Endothelial cell of umbilical vein (primary cell): ENCODE data around the gene MPC2. TPM values are rescaled to one million over a fixed set of nuclear protein-coding genes. Genes with fewer than 3 reads are reported as not detected.

Source experiments
- BruUV-seq: library from RNA; stranded (reverse); fragments of 400-500 nt; replicated peaks from 2 replicates; lab custom pipeline; 2021; lab: Mats Ljungman, UMichigan
- CTCF ChIA-PET: fragments of 300-600, 350-600 bp; sonication (Branson Sonifier 250); formaldehyde crosslinking; loops from one replicate; lab custom pipeline; 2021; ENCODE audit warnings: antibody characterized with exemption, inconsistent platforms; lab: Charles Lee
- POLR2A ChIA-PET: fragments of 300-600, 350-600 bp; sonication (Branson Sonifier 250); formaldehyde crosslinking; loops from one replicate; lab custom pipeline; 2021; ENCODE audit warnings: antibody characterized with exemption, inconsistent platforms; lab: Charles Lee
- DNase-seq: peaks from one replicate; pipeline ENCODE4 v3.0.0-alpha.2; 2011; ENCODE audit warnings: low read depth, low spot score
- FAIRE-seq: peaks from 2 replicates; lab custom pipeline; 2011; peaks lifted over from hg19 to GRCh38; lab: Jason Lieb, UNC
- H2AFZ ChIP-seq: 2 replicates; pipeline ENCODE4 v1.6.0; 2012; ENCODE audit warnings: low read depth, low read length, control low read depth, inconsistent platforms
- H3K27ac ChIP-seq: 2 replicates; pipeline ENCODE4 v1.5.1; 2011; ENCODE audit warnings: low read depth, mild to moderate bottlenecking, control low read depth, low read length, moderate library complexity; ENCODE audit not compliant: insufficient read depth
- H3K27me3 ChIP-seq, 2 experiments: 2 replicates each; pipeline versions ENCODE4 v1.6.0 to v1.6.1; 2011; ENCODE audit warnings: low read length in 2 of 2, mixed read lengths in 1 of 2; ENCODE audit not compliant: control insufficient read depth in 2 of 2, insufficient read depth in 2 of 2
- H3K36me3 ChIP-seq, 2 experiments: 2 replicates in 1 of 2; 3 replicates in 1 of 2; pipeline ENCODE4 v1.5.1; 2011; ENCODE audit warnings: low read length in 2 of 2, mild to moderate bottlenecking in 1 of 2, moderate library complexity in 1 of 2; ENCODE audit not compliant: control insufficient read depth in 2 of 2, insufficient read depth in 2 of 2; ENCODE audit errors: extremely low read depth in 1 of 2
- H3K4me1 ChIP-seq: 3 replicates; pipeline ENCODE4 v1.5.1; 2011; ENCODE audit warnings: mild to moderate bottlenecking, low read length; ENCODE audit not compliant: control insufficient read depth, insufficient read depth; ENCODE audit errors: extremely low read depth
- H3K4me2 ChIP-seq: 2 replicates; pipeline ENCODE4 v1.6.1; 2011; ENCODE audit warnings: low read length, control low read depth, mixed read lengths; ENCODE audit not compliant: insufficient read depth
- H3K4me3 ChIP-seq, 3 experiments: fragments of 200-600 bp in 1 of 3; sonication (generic), shearing (Covaris generic) in 1 of 3; replicated peaks in 1 of 3; 2 replicates each; pipeline ENCODE4 v1.5.1; 2011 to 2016; ENCODE audit warnings: control low read depth in 3 of 3, low read length in 3 of 3, mild to moderate bottlenecking in 2 of 3, inconsistent platforms in 1 of 3, low read depth in 1 of 3, moderate library complexity in 1 of 3; ENCODE audit not compliant: insufficient read depth in 1 of 3
- H3K79me2 ChIP-seq: 2 replicates; pipeline ENCODE4 v1.6.0; 2012; ENCODE audit warnings: low read length, inconsistent platforms; ENCODE audit not compliant: control insufficient read depth, insufficient read depth
- H3K9ac ChIP-seq: replicated peaks from 2 replicates; pipeline ENCODE3; 2011; ENCODE audit warnings: low read length, control low read depth; ENCODE audit not compliant: insufficient read depth; ENCODE audit errors: extremely low read depth
- H3K9me1 ChIP-seq: replicated peaks from 3 replicates; pipeline ENCODE4 v1.6.0; 2011; ENCODE audit warnings: mild to moderate bottlenecking, low read length; ENCODE audit not compliant: control insufficient read depth, insufficient read depth; ENCODE audit errors: extremely low read depth
- H3K9me3 ChIP-seq: replicated peaks from 2 replicates; pipeline ENCODE4 v1.5.1; 2012; ENCODE audit warnings: low read length, inconsistent platforms; ENCODE audit not compliant: control insufficient read depth, insufficient read depth
- H4K20me1 ChIP-seq: replicated peaks from 2 replicates; pipeline ENCODE3; 2011; ENCODE audit warnings: mild to moderate bottlenecking, low read length; ENCODE audit not compliant: control insufficient read depth, insufficient read depth; ENCODE audit errors: extremely low read depth
- CTCF ChIP-seq, 2 donors: IDR thresholded peaks; 1 replicate in 1 of 2; 2 replicates in 1 of 2; pipeline ENCODE4 v1.5.1; 2011; ENCODE audit warnings: low read length in 2 of 2, mild to moderate bottlenecking in 2 of 2, moderate library complexity in 2 of 2, control low read depth in 1 of 2, inconsistent platforms in 1 of 2, low read depth in 1 of 2; ENCODE audit not compliant: insufficient read depth in 1 of 2; ENCODE audit errors: extremely low read depth in 1 of 2
- EZH2 ChIP-seq: IDR thresholded peaks from 2 replicates; pipeline ENCODE4 v1.6.1; 2012; ENCODE audit warnings: borderline replicate concordance, low read depth, mild to moderate bottlenecking, moderate library complexity, low read length, inconsistent platforms; ENCODE audit not compliant: severe bottlenecking
- FOS ChIP-seq: IDR thresholded peaks from 2 replicates; pipeline ENCODE4 v1.6.1; 2011; ENCODE audit warnings: mild to moderate bottlenecking, low read length, moderate library complexity, borderline replicate concordance; ENCODE audit not compliant: insufficient read depth
- GATA2 ChIP-seq: IDR thresholded peaks from 2 replicates; pipeline ENCODE4 v1.7.0; 2011; ENCODE audit warnings: low read depth, mild to moderate bottlenecking, moderate library complexity, mixed read lengths, low read length; ENCODE audit not compliant: insufficient read length, insufficient read depth
- JUN ChIP-seq: IDR thresholded peaks from 2 replicates; pipeline ENCODE4 v1.6.1; 2011; ENCODE audit warnings: borderline replicate concordance, low read depth; ENCODE audit not compliant: insufficient read length, insufficient read depth
- MAX ChIP-seq: IDR thresholded peaks from 2 replicates; pipeline ENCODE4 v1.6.1; 2011; ENCODE audit not compliant: insufficient read depth, insufficient read length
- MYC ChIP-seq: IDR thresholded peaks from one replicate; pipeline ENCODE4 v1.6.1; 2011; ENCODE audit warnings: mild to moderate bottlenecking, low read depth, low read length
- POLR2A ChIP-seq: IDR thresholded peaks from 2 replicates; pipeline ENCODE4 v1.6.1; 2012; ENCODE audit warnings: low read depth, mild to moderate bottlenecking, control low read depth, low read length
- POLR2AphosphoS5 ChIP-seq: IDR thresholded peaks from 2 replicates; pipeline ENCODE4 v1.6.1; 2012; ENCODE audit warnings: low read depth, mild to moderate bottlenecking, control low read depth, low read length, moderate library complexity; ENCODE audit not compliant: insufficient read depth
- dilution Hi-C: fragments of 300-500 bp; cut with MboI; formaldehyde crosslinking; loops from one replicate; pipeline ENCODE4 v1.15.0; 2019; ENCODE audit warnings: low sequenced_read_pairs; ENCODE audit not compliant: extremely low pct_ligation_motif_present
- intact Hi-C: fragments of 100-400 bp; cut with micrococcal nuclease; formaldehyde crosslinking; loops from one replicate; pipeline ENCODE4 v1.10.0; 2022
- polyA plus RNA-seq, 4 experiments: library from polyadenylated mRNA; depleted of rRNA in 3 of 4; stranded (reverse) in 3 of 4; unstranded in 1 of 4; fragments of >200 nt; gene quantifications; 2 replicates each; pipeline versions ENCODE4 v1.2.1 to v1.2.3, GENCODE V29; 2011 to 2012; ENCODE audit warnings: missing spikeins in 1 of 4
- total RNA-seq: library from RNA; stranded (reverse); gene quantifications from 2 replicates; pipeline ENCODE4 v1.2.3, GENCODE V29; 2021

MPC2 gene
- total and polyA plus RNA-seq, 2 donors (not counting 3 experiments of a cell fraction or from before 2014, with no cell fraction given): 14.9 to 35.8 TPM

- intact Hi-C loops (no loop called here), dilution Hi-C loops (no loop called here)
- TF ChIP-seq POLR2AphosphoS5: no peak
- no peak for TF ChIP-seq GATA2
- no peak for TF ChIP-seq EZH2
- no peak for TF ChIP-seq POLR2A
- no peak for TF ChIP-seq MYC
- TF ChIP-seq CTCF (IDR thresholded peaks at IDR 0.05; ENCODE audit: extremely low read depth in 1 of 2, insufficient read depth in 1 of 2, low read depth in 1 of 2, low read length in 2 of 2): no peak
- no peak for TF ChIP-seq MAX
- TF ChIP-seq FOS: no peak
- TF ChIP-seq JUN: no peak
- H3K4me1 ChIP-seq: no peaks in the 10 kb centered on the region
- H3K36me3 ChIP-seq: no peaks in the 10 kb centered on the region
- DNase-seq (no peak), FAIRE-seq (no peak)
- H3K27me3 ChIP-seq: no peaks in the 10 kb centered on the region
- no peaks in the 10 kb centered on the region for H3K79me2 ChIP-seq
- no peaks in the 10 kb centered on the region for H3K9me1 ChIP-seq
- H4K20me1 ChIP-seq: no peaks in the 10 kb centered on the region
- no peak overlapping the region for H3K27ac ChIP-seq
- ChIA-PET POLR2A (no interaction called here), CTCF (interaction anchor here (0.6 kb wide), 1 partner anchor 63 kb away, joined by 3 read pairs; the partner anchor contains the start of gene ADCY10)
- no peaks in the 10 kb centered on the region for H3K9me3 ChIP-seq
- BruUV-seq: no TSS peak
- H2AFZ ChIP-seq: no peak overlapping the region
- H3K4me3 ChIP-seq: no peak overlapping the region
- no peak overlapping the region for H3K4me2 ChIP-seq
- no peak overlapping the region for H3K9ac ChIP-seq
Observed at GRCh38 chr1:167977245-167977644, 40.4 kb upstream of the MPC2 start.
